Activated naive CD8-positive, alpha-beta T cell treated with anti-CD3 and anti-CD28 coated beads, Interleukin-2, amount 50 U/mL, for 24 hours (primary cell): ENCODE data around the gene RAB40B.

Experiments
- ATAC-seq: fragments of 150-1000 bp; cut with Tn5 transposase; one replicate; pipeline ENCODE4 v1.10.0; 2021
- DNase-seq: peaks from one replicate; pipeline ENCODE4 v3.0.0; 2021
- H3K27ac Mint-ChIP-seq: one replicate; pipeline ENCODE4 v1.8.0; 2021; ENCODE audit warnings: mild to moderate bottlenecking, mixed read lengths
- H3K27me3 Mint-ChIP-seq: one replicate; pipeline ENCODE4 v1.8.0; 2021; ENCODE audit warnings: mixed read lengths
- H3K36me3 Mint-ChIP-seq: one replicate; pipeline ENCODE4 v1.8.0; 2021; ENCODE audit warnings: low read depth, mixed read lengths
- H3K4me1 Mint-ChIP-seq: one replicate; pipeline ENCODE4 v1.8.0; 2021; ENCODE audit warnings: mixed read lengths
- H3K4me3 Mint-ChIP-seq: one replicate; pipeline ENCODE4 v1.8.0; 2021; ENCODE audit warnings: mild to moderate bottlenecking, moderate library complexity, mixed read lengths
- H3K9me3 Mint-ChIP-seq: one replicate; pipeline ENCODE4 v1.8.0; 2021; ENCODE audit warnings: mixed read lengths

RAB40B gene

DNA sequence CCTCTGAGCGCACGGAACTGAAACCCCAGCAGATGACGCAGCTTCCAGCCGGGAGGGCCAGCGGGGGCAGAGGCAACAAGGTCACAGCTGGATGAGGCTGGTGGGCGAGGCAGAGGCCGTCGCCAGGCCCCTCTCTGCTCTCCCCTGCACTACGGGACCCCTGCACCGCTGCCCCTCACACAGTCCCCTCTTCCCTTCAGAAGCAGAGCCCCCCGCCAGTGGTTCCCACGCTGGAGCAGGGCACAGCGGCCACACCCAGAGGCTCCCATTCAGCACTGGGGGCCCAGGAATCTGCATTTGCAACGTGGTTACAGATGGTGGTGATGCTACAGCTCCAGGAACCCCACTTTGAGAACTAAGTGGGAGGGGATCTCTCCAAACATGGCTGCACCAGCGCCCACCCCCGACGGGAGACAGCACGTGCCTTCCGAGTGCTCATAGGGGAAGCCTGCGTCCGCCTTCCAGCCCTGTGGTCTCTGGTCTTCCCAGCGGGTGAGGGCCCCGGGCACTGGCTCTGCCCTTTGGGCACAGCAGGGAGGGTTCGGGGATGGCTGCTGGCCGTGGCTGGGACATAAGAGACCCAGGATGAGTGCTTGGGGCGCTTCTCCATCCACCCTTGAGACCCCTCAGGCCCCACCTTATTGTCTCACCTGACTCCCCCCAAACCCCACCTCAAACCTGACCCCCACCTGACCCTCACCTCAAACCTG lies 4.7 kb upstream of the RAB40B start:
- H3K4me1 Mint-ChIP-seq = peaks cover 11% of the 10 kb centered on the region
- no peak for ATAC-seq
- H3K4me3 Mint-ChIP-seq = no peak overlapping the region
- no peak overlapping the region for H3K27ac Mint-ChIP-seq
- H3K27me3 Mint-ChIP-seq = no peaks in the 10 kb centered on the region
- DNase-seq = no peak
- no peaks in the 10 kb centered on the region for H3K36me3 Mint-ChIP-seq
- H3K9me3 Mint-ChIP-seq = no peaks in the 10 kb centered on the region

GRCh38 chr17:82702231-82702927 lies 3.9 kb upstream of the RAB40B start:
- Mint-ChIP-seq H3K27ac (no peak overlapping the region), H3K27me3 (no peaks in the 10 kb centered on the region), H3K4me3 (no peak overlapping the region), H3K4me1 (peaks cover 4% of the 10 kb centered on the region), H3K36me3 (no peaks in the 10 kb centered on the region), H3K9me3 (no peaks in the 10 kb centered on the region)
- DNase-seq (no peak), ATAC-seq (no peak)

DNA sequence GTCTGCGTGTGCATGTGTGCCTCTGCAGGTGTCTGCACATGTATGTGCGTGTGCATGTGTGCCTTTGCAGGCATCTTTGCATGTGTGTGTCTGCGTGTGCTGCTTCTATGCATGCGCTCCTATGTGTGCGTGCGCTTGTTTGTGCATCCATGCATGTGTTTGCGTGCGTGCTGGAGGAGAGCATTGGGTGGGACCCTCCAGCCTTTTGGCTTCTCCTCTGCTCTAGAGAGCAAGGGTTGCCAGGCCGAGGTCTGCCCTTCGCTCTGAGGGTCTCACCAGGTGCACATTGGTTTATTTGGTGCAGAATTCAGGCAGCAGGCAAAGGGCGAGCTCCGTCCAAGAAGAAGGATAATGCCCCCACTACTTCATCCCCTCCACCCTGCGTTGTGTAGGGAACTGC lies 1.1 kb upstream of the RAB40B start:
- H3K36me3 Mint-ChIP-seq = peaks cover 3% of the 10 kb centered on the region
- DNase-seq (no peak), ATAC-seq (no peak)
- peaks cover 4% of the 10 kb centered on the region for H3K9me3 Mint-ChIP-seq
- peaks cover 7% of the 10 kb centered on the region for H3K4me1 Mint-ChIP-seq
- no peaks in the 10 kb centered on the region for H3K27me3 Mint-ChIP-seq
- H3K27ac Mint-ChIP-seq = no peak overlapping the region
- H3K4me3 Mint-ChIP-seq = peak overlapping the region; percentile 75

GRCh38 chr17:82698974-82699442 lies 510 bp upstream of the RAB40B start:
- no peak for DNase-seq
- Mint-ChIP-seq H3K27ac (peak overlapping the region; percentile 72), H3K4me1 (peaks cover 7% of the 10 kb centered on the region), H3K36me3 (peaks cover 7% of the 10 kb centered on the region), H3K27me3 (no peaks in the 10 kb centered on the region), H3K9me3 (peaks cover 7% of the 10 kb centered on the region), H3K4me3 (peak overlapping the region; percentile 75)
- no peak for ATAC-seq

- H3K9me3 Mint-ChIP-seq = peaks cover 7% of the 10 kb centered on the region
- H3K4me3 Mint-ChIP-seq = no peak overlapping the region
- peaks cover 7% of the 10 kb centered on the region for H3K4me1 Mint-ChIP-seq
- H3K27me3 Mint-ChIP-seq = no peaks in the 10 kb centered on the region
- ATAC-seq = no peak
- no peak overlapping the region for H3K27ac Mint-ChIP-seq
- DNase-seq = no peak
- peaks cover 7% of the 10 kb centered on the region for H3K36me3 Mint-ChIP-seq
Measured at GRCh38 chr17:82697808-82698064, 762 bp downstream of the RAB40B start.

- Mint-ChIP-seq H3K4me3 (peak overlapping the region; percentile 26), H3K4me1 (peaks cover 7% of the 10 kb centered on the region), H3K27ac (no peak overlapping the region), H3K9me3 (peaks cover 7% of the 10 kb centered on the region), H3K36me3 (peaks cover 7% of the 10 kb centered on the region), H3K27me3 (no peaks in the 10 kb centered on the region)
- ATAC-seq (no peak), DNase-seq (peak; percentile 23)
Measured at GRCh38 chr17:82696916-82697807, 1.3 kb downstream of the RAB40B start.

DNA sequence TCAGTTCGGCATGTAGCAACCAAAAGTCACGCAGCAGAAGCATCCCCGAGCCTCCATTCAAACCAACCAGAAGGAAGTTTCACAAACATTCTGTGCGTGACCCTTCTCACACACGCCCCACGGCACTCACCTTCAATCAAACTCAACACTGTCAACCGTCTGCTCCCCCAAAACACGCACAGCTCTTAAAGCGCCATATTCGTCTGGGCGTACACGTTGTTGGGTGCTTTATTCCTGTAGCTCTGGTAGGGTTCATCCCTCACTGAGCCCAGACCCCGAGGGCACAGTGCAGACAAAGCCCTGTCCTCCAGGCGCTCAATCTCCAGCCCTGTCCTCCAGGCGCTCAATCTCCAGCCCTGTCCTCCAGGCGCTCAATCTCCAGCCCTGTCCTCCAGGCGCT lies 2.2 kb downstream of the RAB40B start:
- Mint-ChIP-seq H3K4me1 (peaks cover 11% of the 10 kb centered on the region), H3K36me3 (peaks cover 7% of the 10 kb centered on the region), H3K27ac (no peak overlapping the region), H3K4me3 (no peak overlapping the region), H3K9me3 (peaks cover 7% of the 10 kb centered on the region), H3K27me3 (no peaks in the 10 kb centered on the region)
- DNase-seq (no peak), ATAC-seq (no peak)

DNA sequence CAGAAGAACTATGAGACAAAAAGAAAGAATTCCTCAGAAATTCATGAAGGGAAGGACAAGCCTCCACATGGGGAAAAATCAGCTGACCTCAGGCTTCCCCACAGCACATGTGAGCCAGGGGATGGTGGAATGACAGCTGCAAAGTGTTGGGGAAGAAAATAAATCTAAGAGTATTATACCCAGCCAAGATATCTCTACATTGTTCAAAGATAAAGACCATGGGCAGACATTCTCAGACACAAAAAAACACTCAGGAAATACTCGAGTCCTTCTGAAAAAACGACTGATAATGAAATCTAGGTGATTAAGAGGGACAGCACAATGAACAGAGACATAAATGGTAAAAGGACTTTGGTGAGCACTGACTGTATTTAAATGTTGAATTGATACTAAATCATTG lies 3.9 kb downstream of the RAB40B start:
- Mint-ChIP-seq H3K27ac (no peak overlapping the region), H3K27me3 (no peaks in the 10 kb centered on the region), H3K4me3 (no peak overlapping the region), H3K4me1 (peaks cover 13% of the 10 kb centered on the region), H3K36me3 (peaks cover 7% of the 10 kb centered on the region), H3K9me3 (peaks cover 7% of the 10 kb centered on the region)
- DNase-seq (no peak), ATAC-seq (no peak)

DNA sequence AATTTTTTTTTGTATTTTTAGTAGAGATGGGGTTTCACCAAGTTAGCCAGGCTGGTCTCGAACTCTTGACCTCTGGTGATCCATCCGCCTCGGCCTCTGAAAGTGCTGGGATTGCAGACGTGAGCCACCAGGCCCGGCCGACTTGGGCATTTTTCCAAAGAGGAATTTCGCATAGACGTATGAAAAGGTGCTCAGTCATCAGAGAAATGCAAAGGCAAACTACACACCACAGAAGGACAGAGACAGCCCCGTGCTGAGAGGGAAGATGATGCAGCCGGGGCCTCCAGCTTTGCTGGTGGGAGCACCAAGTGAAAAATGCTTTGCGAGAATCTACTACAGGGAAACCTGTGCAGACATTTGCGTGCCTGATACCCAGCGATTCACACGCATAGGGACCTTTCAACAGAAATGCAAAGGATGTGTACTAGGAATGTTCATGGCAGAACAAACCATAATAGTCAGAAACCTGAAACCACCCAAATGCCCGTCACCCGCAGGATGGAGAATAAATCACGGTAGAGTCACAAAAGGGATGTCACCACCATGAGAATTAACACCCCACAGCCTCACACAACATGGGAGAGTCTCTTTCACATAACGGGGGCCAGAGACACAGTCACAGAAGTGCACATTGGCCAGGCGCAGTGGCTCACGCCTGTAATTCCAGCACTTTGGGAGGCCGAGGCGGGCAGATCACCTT lies 5.2 kb downstream of the RAB40B start:
- no peak for DNase-seq
- H3K27ac Mint-ChIP-seq = no peak overlapping the region
- peaks cover 9% of the 10 kb centered on the region for H3K4me1 Mint-ChIP-seq
- H3K4me3 Mint-ChIP-seq = no peak overlapping the region
- H3K36me3 Mint-ChIP-seq = peaks cover 7% of the 10 kb centered on the region
- H3K9me3 Mint-ChIP-seq = peaks cover 7% of the 10 kb centered on the region
- ATAC-seq = no peak
- no peaks in the 10 kb centered on the region for H3K27me3 Mint-ChIP-seq

DNA sequence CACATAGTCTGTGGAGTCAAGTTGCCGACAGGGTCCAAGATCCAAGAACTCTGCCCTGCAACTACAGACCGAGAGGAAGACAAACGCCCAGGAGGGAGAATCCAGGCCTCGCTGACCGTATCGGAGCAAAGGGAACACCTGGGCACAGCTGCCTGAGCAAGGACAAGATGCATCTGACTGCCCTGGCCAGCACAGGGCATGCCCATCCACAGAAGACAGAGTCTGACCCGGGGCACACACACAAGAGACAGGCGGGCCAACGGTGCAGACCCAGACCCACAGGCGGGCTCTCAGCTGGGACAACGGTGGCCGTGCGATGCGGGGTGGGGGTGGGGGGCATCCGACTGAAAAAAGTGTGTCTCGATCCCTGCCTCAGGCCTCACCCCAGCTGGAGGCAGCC lies 6.2 kb downstream of the RAB40B start:
- H3K36me3 Mint-ChIP-seq = peaks cover 7% of the 10 kb centered on the region
- no peaks in the 10 kb centered on the region for H3K27me3 Mint-ChIP-seq
- ATAC-seq (no peak), DNase-seq (no peak)
- no peak overlapping the region for H3K4me3 Mint-ChIP-seq
- H3K9me3 Mint-ChIP-seq = peaks cover 7% of the 10 kb centered on the region
- no peak overlapping the region for H3K27ac Mint-ChIP-seq
- H3K4me1 Mint-ChIP-seq = peaks cover 8% of the 10 kb centered on the region

- Mint-ChIP-seq H3K9me3 (peaks cover 7% of the 10 kb centered on the region), H3K36me3 (peaks cover 7% of the 10 kb centered on the region), H3K27ac (no peak overlapping the region), H3K4me1 (peaks cover 6% of the 10 kb centered on the region), H3K4me3 (no peak overlapping the region), H3K27me3 (no peaks in the 10 kb centered on the region)
- DNase-seq (no peak), ATAC-seq (no peak)
Measured at GRCh38 chr17:82691714-82692113, 6.8 kb downstream of the RAB40B start.

GRCh38 chr17:82690786-82691489 lies 7.6 kb downstream of the RAB40B start:
- DNase-seq (no peak), ATAC-seq (no peak)
- Mint-ChIP-seq H3K36me3 (peaks cover 7% of the 10 kb centered on the region), H3K4me1 (peaks cover 6% of the 10 kb centered on the region), H3K27ac (no peak overlapping the region), H3K27me3 (no peaks in the 10 kb centered on the region), H3K9me3 (peaks cover 7% of the 10 kb centered on the region), H3K4me3 (no peak overlapping the region)

GRCh38 chr17:82689077-82689476 lies 9.4 kb downstream of the RAB40B start:
- Mint-ChIP-seq H3K36me3 (no peaks in the 10 kb centered on the region), H3K27me3 (no peaks in the 10 kb centered on the region), H3K9me3 (no peaks in the 10 kb centered on the region), H3K4me1 (peaks cover 6% of the 10 kb centered on the region), H3K4me3 (no peak overlapping the region), H3K27ac (no peak overlapping the region)
- DNase-seq (no peak), ATAC-seq (no peak)

DNA sequence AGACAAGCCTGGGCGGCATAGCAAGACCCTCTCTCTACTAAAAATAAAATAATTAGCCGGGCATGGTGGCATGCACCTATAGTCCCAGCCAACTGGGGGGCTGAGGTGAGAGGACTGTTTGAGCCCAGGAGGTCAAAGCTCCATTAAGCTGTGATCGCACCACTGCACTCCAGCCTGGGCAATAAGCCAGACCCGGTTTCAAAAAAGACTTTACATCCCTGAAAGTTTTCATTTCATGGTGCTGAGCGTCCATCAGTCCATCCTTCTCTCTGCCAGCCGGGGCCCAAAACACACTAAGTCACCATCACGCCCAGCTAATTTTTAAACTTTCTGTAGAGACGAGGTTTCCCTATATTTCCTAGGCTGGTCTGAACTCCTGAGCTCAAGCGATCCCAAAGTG lies 10.6 kb downstream of the RAB40B start:
- no peaks in the 10 kb centered on the region for H3K36me3 Mint-ChIP-seq
- no peak for ATAC-seq
- H3K9me3 Mint-ChIP-seq = no peaks in the 10 kb centered on the region
- no peak overlapping the region for H3K4me3 Mint-ChIP-seq
- DNase-seq = no peak
- H3K27ac Mint-ChIP-seq = no peak overlapping the region
- peaks cover 6% of the 10 kb centered on the region for H3K4me1 Mint-ChIP-seq
- no peaks in the 10 kb centered on the region for H3K27me3 Mint-ChIP-seq
